HG03045 (cell line): Measurements from ENCODE around the gene TSPAN6.
A peak's percentile ranks its signal among the peaks of the same experiment; 100 is the strongest.

Experiments used
- ATAC-seq: cut with Tn5 transposase; IDR thresholded peaks from one replicate; pipeline ENCODE4 v1.9.1; 2021; ENCODE audit warnings: mild to moderate bottlenecking, moderate library complexity; ENCODE audit not compliant: unreplicated experiment

The TSPAN6 gene

GRCh38 chrX:100648458-100649417 is 12.1 kb upstream of the TSPAN6 start:
- no peak for ATAC-seq

DNA sequence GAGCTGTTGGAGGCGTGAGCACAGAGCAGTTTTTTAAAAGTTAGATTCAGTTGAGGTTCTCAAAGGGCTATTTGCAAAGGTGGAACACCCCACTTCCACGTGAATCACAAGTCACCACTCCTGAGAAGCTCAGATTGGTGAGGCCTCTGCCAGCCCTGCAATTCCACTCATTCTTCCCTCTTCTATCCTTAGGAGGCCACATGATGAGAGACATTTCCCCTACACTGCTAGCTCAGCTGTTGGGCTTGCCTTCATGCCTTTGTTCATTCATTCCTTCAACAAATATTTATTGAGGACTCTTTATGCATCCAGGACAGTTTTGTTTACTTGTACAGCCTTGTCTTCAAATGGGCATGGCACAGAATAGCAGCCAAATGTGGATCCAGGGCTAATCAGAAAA is 11.1 kb upstream of the TSPAN6 start:
- ATAC-seq: no peak

- ATAC-seq: no peak
These were observed 10.5 kb upstream of the TSPAN6 start for GRCh38 chrX:100647095-100647494.

GRCh38 chrX:100645106-100645505 is 8.5 kb upstream of the TSPAN6 start:
- ATAC-seq: no peak

DNA sequence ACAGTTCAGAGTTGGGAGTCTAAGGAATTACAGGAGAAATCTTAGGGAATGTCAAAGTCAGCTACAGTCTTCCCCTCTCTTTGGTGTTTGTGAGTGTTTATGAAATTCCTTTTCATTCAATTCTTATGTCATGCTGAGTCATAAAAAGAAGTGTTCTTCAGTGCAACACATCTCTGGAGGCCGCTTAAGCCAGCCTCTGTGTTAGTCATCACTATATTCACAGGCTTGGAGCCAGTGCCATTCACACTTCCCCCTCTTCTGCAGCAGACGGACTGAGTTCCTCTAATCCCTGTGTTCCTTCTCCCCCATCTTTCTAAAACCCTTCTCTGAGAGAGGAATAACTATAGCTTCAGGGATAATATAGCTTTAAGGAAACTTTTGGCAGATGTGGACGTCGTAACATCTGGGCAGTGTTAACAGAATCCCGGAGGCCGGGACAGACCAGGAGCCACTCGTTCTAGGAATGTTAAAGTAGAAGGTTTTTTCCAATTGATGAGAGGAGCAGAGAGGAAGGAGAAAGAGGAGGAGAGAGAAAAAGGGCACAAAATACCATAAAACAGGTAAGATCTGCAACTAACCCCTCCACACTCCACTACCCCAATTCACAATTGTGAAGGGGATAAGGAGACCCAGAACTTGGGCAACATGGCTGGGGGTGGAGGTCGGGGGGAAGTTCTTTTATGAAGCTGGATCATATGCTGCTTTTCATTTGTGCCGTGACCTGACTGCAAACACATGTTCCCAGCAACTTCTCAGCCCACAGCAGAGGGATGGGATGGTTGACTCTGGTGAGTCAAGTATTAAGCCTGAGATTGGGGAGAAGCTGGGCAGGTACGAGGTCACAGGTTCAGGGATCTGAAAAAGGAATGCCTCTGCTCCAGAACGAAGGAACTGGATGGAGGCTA is 7.6 kb upstream of the TSPAN6 start, which contains the start of gene SRPX2:
SRPX2 (plus strand) TSS at position 244 of the 905 bp plus-strand sequence. CDS start 2,124 bp downstream, outside the sequence.
- ATAC-seq: no peak

DNA sequence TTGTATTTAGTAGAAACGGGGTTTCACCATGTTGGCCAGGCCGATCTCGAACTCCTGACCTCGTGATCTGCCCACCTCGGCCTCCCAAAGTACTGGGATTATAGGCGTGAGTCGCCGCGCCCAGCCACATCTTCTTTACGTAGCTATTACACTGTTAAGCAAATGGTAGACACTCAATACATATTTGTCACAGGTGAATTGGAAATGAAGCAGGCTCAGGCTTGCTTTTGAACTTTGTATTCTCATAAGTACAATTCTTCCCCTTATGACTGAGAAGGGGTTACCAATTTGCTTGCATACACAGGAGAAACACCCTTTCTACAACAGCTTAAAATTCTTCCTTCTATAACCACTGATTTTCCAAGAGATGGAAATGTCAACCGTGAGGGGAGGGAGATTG is 6.6 kb upstream of the TSPAN6 start:
- ATAC-seq: no peak

- ATAC-seq: no peak
These were observed 5.7 kb upstream of the TSPAN6 start for GRCh38 chrX:100642290-100642689.

DNA sequence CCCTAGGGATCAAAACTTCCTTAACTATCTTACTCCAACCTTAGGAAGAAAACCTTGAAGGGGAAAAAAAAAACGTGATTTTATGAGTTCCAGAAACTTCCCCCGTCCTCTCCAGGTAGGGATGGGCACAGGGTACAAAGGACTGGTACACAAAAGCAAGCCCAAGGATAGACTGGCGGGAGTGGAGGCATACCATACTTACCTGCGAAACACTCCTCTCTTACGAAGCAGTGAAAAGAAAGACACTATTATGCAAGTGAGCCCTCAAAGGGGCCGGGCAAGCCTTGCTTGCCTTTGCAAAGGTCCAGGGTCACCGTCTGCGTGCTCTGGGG is 651 bp downstream of the TSPAN6 start:
- ATAC-seq: no peak

- no peak for ATAC-seq
These were observed 1.6 kb downstream of the TSPAN6 start for GRCh38 chrX:100635040-100635439.

DNA sequence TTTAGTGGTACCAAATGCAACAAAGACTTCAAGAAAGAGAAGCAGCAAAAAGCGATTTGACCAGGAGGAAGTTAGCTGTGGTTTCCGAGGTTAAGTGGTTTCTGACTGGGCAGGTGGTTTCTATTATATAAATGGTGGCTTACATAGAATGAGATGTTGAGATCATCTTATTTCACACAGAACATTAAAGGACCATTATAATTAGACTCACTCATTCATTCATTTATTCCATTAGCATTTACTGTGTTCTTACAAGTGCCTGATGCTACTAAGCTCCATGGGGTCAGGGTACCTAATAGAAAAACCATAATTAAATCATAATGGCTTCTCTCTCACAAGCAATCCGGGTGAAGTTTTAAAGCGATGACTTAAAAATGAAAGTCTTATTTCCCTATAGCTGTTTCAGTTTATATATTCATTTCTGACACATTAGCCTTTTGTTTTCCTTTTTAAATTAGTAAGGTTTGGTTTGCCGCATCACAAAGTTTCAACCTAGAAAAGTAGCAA is 10.6 kb downstream of the TSPAN6 start:
- peak; percentile 96 for ATAC-seq

GRCh38 chrX:100623001-100623400 is 13.6 kb downstream of the TSPAN6 start:
- no peak for ATAC-seq

DNA sequence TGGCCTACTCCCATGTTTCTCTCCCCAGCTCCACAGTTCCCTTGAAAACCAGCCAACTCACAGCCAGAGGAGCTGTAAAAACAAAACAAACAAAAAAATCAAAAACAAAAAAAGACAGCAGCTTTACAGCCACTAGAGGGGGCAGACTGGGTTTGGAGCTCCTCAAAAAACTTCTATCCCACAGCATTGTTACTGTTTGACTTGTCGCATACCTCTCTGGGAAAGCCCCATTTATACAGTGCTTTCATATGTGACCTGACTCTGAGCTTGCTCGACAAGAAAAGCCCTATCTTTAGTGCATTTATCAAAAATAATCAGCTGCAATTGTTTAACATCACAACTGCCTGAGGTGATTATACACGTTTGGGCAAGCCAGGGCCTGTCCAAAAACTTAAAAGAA is 21.6 kb downstream of the TSPAN6 start:
- ATAC-seq: peak; percentile 90

DNA sequence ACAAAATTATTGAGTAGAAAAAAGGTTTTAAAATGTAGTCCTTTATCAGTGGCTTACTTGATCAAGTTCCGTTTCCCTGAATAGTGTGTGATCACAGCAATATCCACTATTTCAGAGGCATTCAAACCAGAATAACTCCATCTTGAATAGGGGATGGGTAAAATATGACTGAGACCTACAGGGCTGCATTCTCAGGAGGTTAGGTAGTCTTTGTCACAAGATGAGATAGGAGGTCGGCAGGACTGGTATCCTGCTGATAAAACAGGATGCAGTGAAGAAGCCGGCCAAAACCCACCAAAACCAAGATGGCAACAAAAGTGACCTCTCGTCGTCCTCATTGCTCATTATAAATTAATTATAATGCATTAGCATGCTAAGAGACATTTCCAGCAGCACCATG is 24.7 kb downstream of the TSPAN6 start:
- no peak for ATAC-seq

DNA sequence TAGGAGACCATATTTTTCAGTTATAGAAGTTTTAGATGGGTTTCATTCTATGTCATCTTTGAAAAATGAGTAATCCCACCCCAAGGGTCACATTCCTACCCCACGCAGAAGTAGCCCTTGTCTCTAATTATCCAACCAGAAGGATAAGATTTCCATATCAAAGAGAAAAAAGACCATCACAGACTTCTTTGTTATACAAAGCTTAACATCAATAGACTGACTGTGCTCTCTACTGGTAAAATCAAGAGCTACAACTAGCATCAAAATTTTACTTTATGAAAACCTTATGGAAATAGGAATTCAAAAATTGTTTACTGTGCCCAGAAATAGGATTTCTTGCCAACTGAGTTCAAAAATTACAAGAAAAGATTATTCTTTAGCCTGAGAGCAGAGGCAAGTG is 27.0 kb downstream of the TSPAN6 start:
- ATAC-seq: no peak

GRCh38 chrX:100606753-100607152 is 29.9 kb downstream of the TSPAN6 start:
- no peak for ATAC-seq

- no peak for ATAC-seq
These were observed 35.8 kb downstream of the TSPAN6 start for GRCh38 chrX:100600758-100601157.

DNA sequence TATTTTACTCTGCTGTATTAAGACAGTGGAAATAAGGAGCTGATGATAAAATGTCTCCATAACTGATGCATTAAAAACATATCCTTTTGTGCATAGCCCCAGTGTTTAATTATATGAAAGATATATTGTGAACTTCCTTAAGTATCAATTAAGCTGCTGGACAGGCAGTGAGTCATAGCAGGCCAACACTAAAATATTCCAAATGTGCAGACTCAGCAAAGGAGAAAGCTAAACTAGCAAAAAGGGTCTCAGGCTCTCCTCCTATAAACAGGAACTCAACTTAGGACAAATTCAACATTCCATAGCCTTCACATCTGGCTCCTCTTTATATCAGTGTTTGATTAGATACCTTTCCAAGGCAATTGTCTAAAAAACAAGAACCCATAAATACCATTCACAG is 36.3 kb downstream of the TSPAN6 start:
- ATAC-seq: no peak

GRCh38 chrX:100599456-100599855 is 37.1 kb downstream of the TSPAN6 start:
- ATAC-seq: no peak

DNA sequence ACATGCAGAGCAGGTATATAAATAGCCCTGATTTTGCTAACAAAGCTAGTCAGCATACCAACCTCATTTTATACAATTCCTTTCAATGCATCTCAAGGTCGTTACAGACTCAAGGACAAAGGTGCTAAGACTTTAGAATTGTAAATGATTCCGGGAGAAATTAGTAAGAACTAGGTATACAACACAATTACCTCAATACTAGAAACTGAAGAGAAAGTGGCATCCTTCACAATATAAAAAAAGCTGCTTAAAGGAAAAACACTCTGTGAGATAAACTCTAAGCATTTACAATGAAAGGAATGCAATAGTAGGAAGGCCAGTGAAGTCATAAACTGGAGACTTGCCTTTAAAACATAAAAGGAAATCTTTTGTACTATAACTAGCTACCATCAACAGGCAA is 40.0 kb downstream of the TSPAN6 start:
- ATAC-seq: no peak

GRCh38 chrX:100593581-100593980 is 43.0 kb downstream of the TSPAN6 start:
- no peak for ATAC-seq

DNA sequence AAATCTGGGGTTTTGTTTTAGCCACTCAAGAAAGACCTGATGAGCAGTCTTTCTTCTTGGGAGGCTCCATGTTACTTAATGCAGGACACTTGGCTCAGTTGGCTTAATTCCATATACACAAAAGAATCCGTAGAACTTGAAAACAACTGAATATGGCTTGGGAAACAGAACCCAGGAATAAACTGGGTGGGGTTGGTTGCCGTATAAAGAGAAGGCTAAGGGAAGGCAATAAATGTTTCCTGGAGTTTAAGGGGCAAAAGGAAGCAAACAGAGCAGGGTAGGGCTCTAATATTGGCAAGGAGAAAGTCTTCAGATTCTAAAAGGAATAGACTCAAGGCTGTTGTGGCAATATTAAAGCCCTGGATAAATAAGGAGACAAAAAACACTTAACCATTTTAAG is 43.5 kb downstream of the TSPAN6 start:
- ATAC-seq: no peak
